HL-60 (cell line): Measurements from ENCODE around the gene AARSD1.
"Not testable (repeated sequence)": the region's sequence is repeated elsewhere in the genome, so short reads cannot be mapped to it uniquely, and the experiment has no call there.

ENCODE experiments used
- DNase-seq, 2 experiments: peaks; one replicate each; pipeline ENCODE4 v3.0.0-alpha.2; 2010 to 2020; ENCODE audit warnings: low read depth in 1 of 2, low spot score in 1 of 2
- H3K27ac ChIP-seq: fragments of 250-450 bp; sonication (Bioruptor Pico); replicated peaks from 2 replicates; pipeline ENCODE4 v1.5.1; 2020; ENCODE audit warnings: mild to moderate bottlenecking, moderate library complexity
- H3K27me3 ChIP-seq: fragments of 250-450 bp; sonication (Bioruptor Pico); 2 replicates; pipeline ENCODE4 v1.5.1; 2021; ENCODE audit warnings: mild to moderate bottlenecking, moderate library complexity; ENCODE audit not compliant: insufficient read depth, poor library complexity, severe bottlenecking
- H3K4me3 ChIP-seq: replicated peaks from 2 replicates; pipeline ENCODE4 v1.5.1; 2011; ENCODE audit warnings: mild to moderate bottlenecking, control low read depth, low read length; ENCODE audit not compliant: insufficient read depth
- GABPA ChIP-seq: IDR thresholded peaks from 2 replicates; pipeline ENCODE4 v1.6.1; 2012; ENCODE audit warnings: low read depth
- POLR2AphosphoS5 ChIP-seq: IDR thresholded peaks from 2 replicates; pipeline ENCODE4 v1.6.1; 2012; ENCODE audit warnings: low read depth
- REST ChIP-seq: IDR thresholded peaks from 2 replicates; pipeline ENCODE4 v1.6.1; 2012; ENCODE audit warnings: low read depth; ENCODE audit not compliant: insufficient replicate concordance
- SPI1 ChIP-seq: IDR thresholded peaks from 2 replicates; pipeline ENCODE4 v1.6.1; 2012; ENCODE audit warnings: low read depth, mild to moderate bottlenecking, borderline replicate concordance
- TF ChIP-seq, protein P1 (sequence below): IDR thresholded peaks from one replicate; pipeline ENCODE4 v1.5.1; 2011; ENCODE audit warnings: low read length, control low read depth, inconsistent platforms; ENCODE audit not compliant: insufficient read depth

The AARSD1 gene

DNA sequence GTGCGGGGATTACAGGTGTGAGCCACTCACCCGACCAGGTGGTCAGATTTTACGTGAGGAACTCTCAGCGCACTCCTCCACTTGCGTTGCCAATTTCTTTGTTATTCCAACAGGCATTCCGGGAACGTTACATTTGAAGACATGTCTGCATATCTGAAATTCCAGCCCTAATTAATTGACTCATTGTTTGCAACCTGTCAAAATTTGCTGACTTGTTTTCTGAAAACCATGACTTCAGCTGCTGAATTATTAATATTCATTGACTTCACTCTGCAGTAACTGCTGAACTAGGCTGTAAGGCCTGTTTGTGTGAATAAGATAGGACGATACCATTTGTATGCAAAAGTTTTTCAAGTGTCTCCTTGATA is 47.0 kb downstream of the AARSD1 start:
- no peak overlapping the region for H3K4me3 ChIP-seq
- no peak for TF ChIP-seq REST
- TF ChIP-seq, protein P1, sequence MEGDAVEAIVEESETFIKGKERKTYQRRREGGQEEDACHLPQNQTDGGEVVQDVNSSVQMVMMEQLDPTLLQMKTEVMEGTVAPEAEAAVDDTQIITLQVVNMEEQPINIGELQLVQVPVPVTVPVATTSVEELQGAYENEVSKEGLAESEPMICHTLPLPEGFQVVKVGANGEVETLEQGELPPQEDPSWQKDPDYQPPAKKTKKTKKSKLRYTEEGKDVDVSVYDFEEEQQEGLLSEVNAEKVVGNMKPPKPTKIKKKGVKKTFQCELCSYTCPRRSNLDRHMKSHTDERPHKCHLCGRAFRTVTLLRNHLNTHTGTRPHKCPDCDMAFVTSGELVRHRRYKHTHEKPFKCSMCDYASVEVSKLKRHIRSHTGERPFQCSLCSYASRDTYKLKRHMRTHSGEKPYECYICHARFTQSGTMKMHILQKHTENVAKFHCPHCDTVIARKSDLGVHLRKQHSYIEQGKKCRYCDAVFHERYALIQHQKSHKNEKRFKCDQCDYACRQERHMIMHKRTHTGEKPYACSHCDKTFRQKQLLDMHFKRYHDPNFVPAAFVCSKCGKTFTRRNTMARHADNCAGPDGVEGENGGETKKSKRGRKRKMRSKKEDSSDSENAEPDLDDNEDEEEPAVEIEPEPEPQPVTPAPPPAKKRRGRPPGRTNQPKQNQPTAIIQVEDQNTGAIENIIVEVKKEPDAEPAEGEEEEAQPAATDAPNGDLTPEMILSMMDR: no peak
- no peak for TF ChIP-seq SPI1
- no peak for TF ChIP-seq POLR2AphosphoS5
- no peak for TF ChIP-seq GABPA
- no peak overlapping the region for H3K27ac ChIP-seq
- DNase-seq: no peak
- H3K27me3 ChIP-seq: no peaks in the 10 kb centered on the region

DNA sequence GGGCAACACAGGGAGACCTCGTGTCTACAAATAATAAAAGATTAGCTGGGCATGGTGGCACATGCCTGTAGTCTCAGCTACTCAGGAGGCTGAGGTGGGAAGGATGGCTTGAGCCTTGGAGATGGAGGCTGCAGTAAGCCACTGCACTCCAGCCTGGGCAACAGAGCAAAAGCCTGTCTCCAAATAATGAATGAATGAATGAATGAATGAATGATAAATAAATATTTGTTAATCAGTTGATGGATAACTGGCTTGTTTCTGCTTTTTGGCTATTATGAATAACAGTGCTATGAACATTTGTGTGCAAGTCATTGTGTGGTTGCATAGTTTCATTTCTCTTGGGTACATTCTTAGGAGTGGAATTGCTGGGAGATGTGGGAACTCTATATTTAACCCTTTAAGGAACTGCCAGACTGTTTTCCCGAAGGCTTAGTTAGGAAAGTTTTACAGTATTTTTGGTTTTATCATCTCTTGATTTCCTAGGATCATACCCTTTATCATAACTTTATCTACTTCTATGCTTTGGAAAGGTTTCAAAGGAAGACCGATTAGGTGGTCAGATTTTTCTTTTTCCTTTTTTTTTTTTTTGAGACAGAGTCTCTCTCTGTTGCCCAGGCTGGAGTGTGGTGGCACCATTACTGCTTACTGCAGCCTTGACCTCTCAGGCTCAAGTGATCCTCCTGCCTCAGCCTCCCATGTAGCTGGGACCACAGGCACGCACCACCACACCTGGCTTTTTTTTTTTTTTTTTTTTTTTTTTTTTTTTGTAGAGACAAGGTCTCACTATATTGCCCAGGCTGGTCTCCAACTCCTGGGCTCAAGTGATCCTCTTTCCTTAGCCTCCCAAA is 47.6 kb downstream of the AARSD1 start:
- H3K27ac ChIP-seq, DNase-seq, H3K4me3 ChIP-seq, H3K27me3 ChIP-seq: not testable (repeated sequence)

- not testable (repeated sequence) for H3K27me3 ChIP-seq
Observed at GRCh38 chr17:42915288-42915687, 49.0 kb downstream of the AARSD1 start.

DNA sequence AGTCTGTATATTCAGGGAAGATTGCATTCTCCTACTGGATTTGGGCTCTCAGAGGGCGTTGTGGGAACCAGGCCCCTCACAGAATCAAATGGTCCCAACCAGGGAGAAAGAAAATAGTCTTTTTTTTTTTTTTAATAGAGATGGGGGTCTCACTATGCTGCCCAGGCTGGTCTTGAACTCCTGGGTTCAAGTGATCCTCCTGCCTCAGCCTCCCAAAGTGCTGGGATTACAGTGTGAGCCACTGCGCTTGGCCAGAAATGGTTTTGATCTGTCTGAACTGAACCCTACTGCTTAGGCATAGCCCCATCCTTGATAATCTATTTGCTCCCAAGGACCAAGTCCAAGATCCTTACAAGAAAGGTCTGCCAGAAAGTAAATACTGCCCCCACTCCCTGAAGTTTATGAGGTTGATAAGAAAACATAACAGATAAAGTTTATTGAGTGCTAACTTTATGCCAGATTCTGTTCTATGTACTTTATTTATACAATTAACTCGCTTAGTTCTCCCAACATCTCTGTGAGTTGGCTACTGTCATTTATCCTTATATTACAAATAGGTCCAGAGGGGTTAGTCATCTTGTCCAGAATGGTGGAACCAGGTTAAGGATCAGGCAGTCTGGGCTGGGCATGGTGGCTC is 50.2 kb downstream of the AARSD1 start:
- Histone ChIP-seq H3K27me3 (no peaks in the 10 kb centered on the region), H3K4me3 (no peak overlapping the region), H3K27ac (no peak overlapping the region)
- TF ChIP-seq SPI1 (no peak), GABPA (no peak), POLR2AphosphoS5 (no peak), REST (no peak)
- TF ChIP-seq, protein P1: no peak
- DNase-seq: no peak

More at GRCh38 chr17:42915288-42915687, 49.0 kb downstream of the AARSD1 start:
- not testable (repeated sequence) for H3K27ac ChIP-seq, H3K4me3 ChIP-seq, DNase-seq

GRCh38 chr17:42913522-42913921 is 50.7 kb downstream of the AARSD1 start:
- no peak for TF ChIP-seq GABPA
- TF ChIP-seq, protein P1: no peak
- no peak for TF ChIP-seq SPI1
- TF ChIP-seq REST: no peak
- no peak for TF ChIP-seq POLR2AphosphoS5
- H3K27me3 ChIP-seq: no peaks in the 10 kb centered on the region
- no peak overlapping the region for H3K27ac ChIP-seq
- H3K4me3 ChIP-seq: no peak overlapping the region
- no peak for DNase-seq
